Stomach smooth muscle (tissue), 2 donors: ENCODE measurements around the gene ROBO3.

Experiments
- H3K27ac ChIP-seq: one replicate; pipeline ENCODE4 v1.7.0; 2013; ENCODE audit warnings: mild to moderate bottlenecking, low read length, inconsistent platforms
- H3K27me3 ChIP-seq, 2 donors: one replicate each; pipeline ENCODE4 v1.7.0; 2013; ENCODE audit warnings: low read length in 2 of 2; ENCODE audit not compliant: insufficient read depth in 2 of 2, control insufficient read depth in 1 of 2
- H3K36me3 ChIP-seq, 2 donors: one replicate each; pipeline ENCODE4 v1.7.0; 2013; ENCODE audit warnings: low read length in 2 of 2; ENCODE audit not compliant: control insufficient read depth in 2 of 2, insufficient read depth in 2 of 2
- H3K4me1 ChIP-seq: one replicate; pipeline ENCODE4 v1.7.0; 2013; ENCODE audit warnings: low read length; ENCODE audit not compliant: control insufficient read depth, insufficient read depth
- H3K4me3 ChIP-seq, 2 donors: one replicate each; pipeline ENCODE4 v1.7.0; 2013; ENCODE audit warnings: low read length in 2 of 2
- H3K9ac ChIP-seq, 2 donors: one replicate each; pipeline ENCODE4 v1.7.0; 2013; ENCODE audit warnings: low read length in 2 of 2, mild to moderate bottlenecking in 1 of 2
- H3K9me3 ChIP-seq, 2 donors: one replicate each; pipeline ENCODE4 v1.7.0; 2013; ENCODE audit warnings: low read length in 2 of 2; ENCODE audit not compliant: control insufficient read depth in 2 of 2
- donor health status: healthy.
- donor health status: Pancreatic carcinoma.

ROBO3 gene

GRCh38 chr11:124835918-124836317 is 29.3 kb upstream of the ROBO3 start:
- Histone ChIP-seq H3K27ac (peak overlapping the region; percentile 11), H3K27me3 (peaks cover 23 to 33% of the 10 kb centered on the region in 2 donors), H3K4me3 (peak overlapping the region in 1 of 2 donors; percentile 68), H3K9ac (peak overlapping the region in 1 of 2 donors; percentile 64), H3K9me3 (no peaks in the 10 kb centered on the region), H3K4me1 (peaks cover 14% of the 10 kb centered on the region), H3K36me3 (no peaks in the 10 kb centered on the region)

GRCh38 chr11:124837491-124837856 is 27.8 kb upstream of the ROBO3 start:
- no peaks in the 10 kb centered on the region for H3K36me3 ChIP-seq
- no peak overlapping the region for H3K27ac ChIP-seq
- H3K4me1 ChIP-seq: peaks cover 14% of the 10 kb centered on the region
- no peak overlapping the region for H3K4me3 ChIP-seq
- H3K9me3 ChIP-seq: no peaks in the 10 kb centered on the region
- H3K27me3 ChIP-seq: peaks cover 33 to 48% of the 10 kb centered on the region in 2 donors
- no peak overlapping the region for H3K9ac ChIP-seq

- Histone ChIP-seq H3K36me3 (no peaks in the 10 kb centered on the region), H3K4me3 (no peak overlapping the region), H3K9me3 (no peaks in the 10 kb centered on the region), H3K27me3 (peaks cover 45 to 61% of the 10 kb centered on the region in 2 donors), H3K9ac (no peak overlapping the region), H3K27ac (no peak overlapping the region), H3K4me1 (peaks cover 21% of the 10 kb centered on the region)
Measured at GRCh38 chr11:124838805-124839127, 26.5 kb upstream of the ROBO3 start.

- no peaks in the 10 kb centered on the region for H3K36me3 ChIP-seq
- H3K4me3 ChIP-seq: peak overlapping the region; percentile 28 to 55
Measured at GRCh38 chr11:124839128-124839971, 25.9 kb upstream of the ROBO3 start.

GRCh38 chr11:124839972-124840621 is 25.1 kb upstream of the ROBO3 start:
- Histone ChIP-seq H3K36me3 (no peaks in the 10 kb centered on the region), H3K9ac (no peak overlapping the region), H3K4me3 (peak overlapping the region; percentile 28 to 55), H3K27ac (no peak overlapping the region), H3K27me3 (peaks cover 55 to 72% of the 10 kb centered on the region in 2 donors), H3K9me3 (no peaks in the 10 kb centered on the region), H3K4me1 (peaks cover 21% of the 10 kb centered on the region)

More at GRCh38 chr11:124839128-124839971, 25.9 kb upstream of the ROBO3 start:
- Histone ChIP-seq H3K27ac (no peak overlapping the region), H3K9ac (no peak overlapping the region), H3K9me3 (no peaks in the 10 kb centered on the region), H3K27me3 (peaks cover 48 to 65% of the 10 kb centered on the region in 2 donors), H3K4me1 (peaks cover 21% of the 10 kb centered on the region)

- no peaks in the 10 kb centered on the region for H3K9me3 ChIP-seq
- no peak overlapping the region for H3K27ac ChIP-seq
- H3K4me1 ChIP-seq: peaks cover 21% of the 10 kb centered on the region
- no peak overlapping the region for H3K9ac ChIP-seq
- H3K36me3 ChIP-seq: no peaks in the 10 kb centered on the region
- H3K27me3 ChIP-seq: peaks cover 61 to 78% of the 10 kb centered on the region in 2 donors
- no peak overlapping the region for H3K4me3 ChIP-seq
Measured at GRCh38 chr11:124840666-124841065, 24.6 kb upstream of the ROBO3 start.

- Histone ChIP-seq H3K9ac (no peak overlapping the region), H3K9me3 (no peaks in the 10 kb centered on the region), H3K27me3 (peaks cover 66 to 83% of the 10 kb centered on the region in 2 donors), H3K36me3 (no peaks in the 10 kb centered on the region), H3K27ac (no peak overlapping the region), H3K4me1 (peaks cover 21% of the 10 kb centered on the region), H3K4me3 (no peak overlapping the region)
Measured at GRCh38 chr11:124841201-124841600, 24.0 kb upstream of the ROBO3 start.

GRCh38 chr11:124841840-124842239 is 23.4 kb upstream of the ROBO3 start:
- peaks cover 71 to 89% of the 10 kb centered on the region in 2 donors for H3K27me3 ChIP-seq
- no peak overlapping the region for H3K4me3 ChIP-seq

GRCh38 chr11:124842305-124842704 is 22.9 kb upstream of the ROBO3 start:
- peaks cover 21% of the 10 kb centered on the region for H3K4me1 ChIP-seq

More at GRCh38 chr11:124841840-124842239, 23.4 kb upstream of the ROBO3 start:
- no peak overlapping the region for H3K27ac ChIP-seq
- no peak overlapping the region for H3K9ac ChIP-seq
- H3K4me1 ChIP-seq: peaks cover 21% of the 10 kb centered on the region
- no peaks in the 10 kb centered on the region for H3K9me3 ChIP-seq
- no peaks in the 10 kb centered on the region for H3K36me3 ChIP-seq

GRCh38 chr11:124843616-124843910 is 21.7 kb upstream of the ROBO3 start:
- Histone ChIP-seq H3K9ac (no peak overlapping the region), H3K27ac (no peak overlapping the region), H3K36me3 (no peaks in the 10 kb centered on the region), H3K27me3 (peaks cover 74 to 87% of the 10 kb centered on the region in 2 donors), H3K4me3 (no peak overlapping the region), H3K4me1 (peaks cover 21% of the 10 kb centered on the region), H3K9me3 (no peaks in the 10 kb centered on the region)

More at GRCh38 chr11:124842305-124842704, 22.9 kb upstream of the ROBO3 start:
- no peak overlapping the region for H3K27ac ChIP-seq
- H3K9ac ChIP-seq: no peak overlapping the region
- H3K9me3 ChIP-seq: no peaks in the 10 kb centered on the region
- H3K27me3 ChIP-seq: peaks cover 73 to 89% of the 10 kb centered on the region in 2 donors
- H3K36me3 ChIP-seq: no peaks in the 10 kb centered on the region
- no peak overlapping the region for H3K4me3 ChIP-seq

GRCh38 chr11:124844664-124845079 is 20.6 kb upstream of the ROBO3 start:
- Histone ChIP-seq H3K27me3 (peaks cover 71 to 80% of the 10 kb centered on the region in 2 donors), H3K9ac (no peak overlapping the region), H3K4me1 (peaks cover 11% of the 10 kb centered on the region), H3K36me3 (no peaks in the 10 kb centered on the region), H3K27ac (no peak overlapping the region), H3K4me3 (no peak overlapping the region), H3K9me3 (no peaks in the 10 kb centered on the region)
